ENCODE results near the gene ACSM2A.

DNA sequence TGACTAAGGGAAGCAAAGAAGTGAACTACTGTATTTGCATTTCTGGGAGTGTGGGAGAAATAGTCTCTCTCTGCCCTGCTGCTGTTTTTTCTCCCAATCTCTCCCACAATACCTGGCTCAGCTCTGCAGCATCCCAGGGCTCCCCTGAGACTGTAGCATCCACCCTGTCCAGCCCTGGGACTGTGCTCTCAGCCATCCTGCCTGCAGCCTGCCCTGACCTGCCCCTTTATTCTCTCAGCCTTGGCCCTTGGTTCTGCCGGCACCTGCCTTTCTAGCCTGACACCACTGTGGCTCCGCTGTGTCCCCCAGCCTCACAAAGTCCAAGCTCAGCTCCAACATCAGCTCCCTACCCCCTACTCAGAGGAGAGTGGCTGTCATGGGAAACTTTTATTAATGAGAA, 48.7 kb upstream of the ACSM2A start:
- TF ChIP-seq POLR2AphosphoS5 (IDR thresholded peaks at IDR 0.05; ENCODE audit: low read depth, low read length) (no peak), SIN3A (IDR thresholded peaks at IDR 0.05; ENCODE audit: borderline replicate concordance, insufficient read depth, low read length) (no peak), FOXP2 (optimal IDR thresholded peaks at IDR 0.05; ENCODE audit: borderline replicate concordance, extremely low read depth, extremely low read length, insufficient read depth) (no peak), TAF1 (IDR thresholded peaks at IDR 0.05; ENCODE audit: borderline replicate concordance, insufficient read depth, low read length) (no peak)
- TF ChIP-seq, protein P1, sequence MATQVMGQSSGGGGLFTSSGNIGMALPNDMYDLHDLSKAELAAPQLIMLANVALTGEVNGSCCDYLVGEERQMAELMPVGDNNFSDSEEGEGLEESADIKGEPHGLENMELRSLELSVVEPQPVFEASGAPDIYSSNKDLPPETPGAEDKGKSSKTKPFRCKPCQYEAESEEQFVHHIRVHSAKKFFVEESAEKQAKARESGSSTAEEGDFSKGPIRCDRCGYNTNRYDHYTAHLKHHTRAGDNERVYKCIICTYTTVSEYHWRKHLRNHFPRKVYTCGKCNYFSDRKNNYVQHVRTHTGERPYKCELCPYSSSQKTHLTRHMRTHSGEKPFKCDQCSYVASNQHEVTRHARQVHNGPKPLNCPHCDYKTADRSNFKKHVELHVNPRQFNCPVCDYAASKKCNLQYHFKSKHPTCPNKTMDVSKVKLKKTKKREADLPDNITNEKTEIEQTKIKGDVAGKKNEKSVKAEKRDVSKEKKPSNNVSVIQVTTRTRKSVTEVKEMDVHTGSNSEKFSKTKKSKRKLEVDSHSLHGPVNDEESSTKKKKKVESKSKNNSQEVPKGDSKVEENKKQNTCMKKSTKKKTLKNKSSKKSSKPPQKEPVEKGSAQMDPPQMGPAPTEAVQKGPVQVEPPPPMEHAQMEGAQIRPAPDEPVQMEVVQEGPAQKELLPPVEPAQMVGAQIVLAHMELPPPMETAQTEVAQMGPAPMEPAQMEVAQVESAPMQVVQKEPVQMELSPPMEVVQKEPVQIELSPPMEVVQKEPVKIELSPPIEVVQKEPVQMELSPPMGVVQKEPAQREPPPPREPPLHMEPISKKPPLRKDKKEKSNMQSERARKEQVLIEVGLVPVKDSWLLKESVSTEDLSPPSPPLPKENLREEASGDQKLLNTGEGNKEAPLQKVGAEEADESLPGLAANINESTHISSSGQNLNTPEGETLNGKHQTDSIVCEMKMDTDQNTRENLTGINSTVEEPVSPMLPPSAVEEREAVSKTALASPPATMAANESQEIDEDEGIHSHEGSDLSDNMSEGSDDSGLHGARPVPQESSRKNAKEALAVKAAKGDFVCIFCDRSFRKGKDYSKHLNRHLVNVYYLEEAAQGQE (IDR thresholded peaks at IDR 0.05; ENCODE audit: insufficient read depth in 1 of 2, low read depth in 2 of 2, low read length in 2 of 2), result no peak

All from PFSK-1 (cell line).